Measurements from ENCODE around the gene USP9Y. TPM values are rescaled to one million over a fixed set of nuclear protein-coding genes. Genes with fewer than 3 reads are reported as not detected.

Gene USP9Y
- total and polyA plus RNA-seq, 10 donors = 0.17 to 33.5 (median 24.5) TPM; not detected in 5

DNA sequence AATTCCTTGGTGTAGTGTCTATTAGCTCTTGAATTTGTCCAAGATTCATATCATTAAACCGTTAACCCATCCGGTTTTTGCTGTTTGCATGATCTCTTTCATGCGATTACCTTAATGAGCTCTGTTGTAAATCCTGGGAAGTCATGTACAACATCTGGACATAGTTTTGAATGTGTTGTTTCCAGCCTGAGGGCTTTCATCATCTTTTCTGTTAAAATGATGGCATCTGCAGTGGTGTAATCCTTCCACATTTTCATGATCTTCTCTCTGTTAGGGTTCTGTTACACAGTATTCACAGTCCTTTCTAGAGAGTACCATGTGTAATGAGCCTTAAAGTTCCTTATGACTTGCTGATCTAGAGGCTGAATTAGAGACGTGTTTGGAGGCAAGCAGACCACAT lies 64.9 kb downstream of the USP9Y start:
- Histone ChIP-seq H3K4me3 (no peak overlapping the region), H3K4me1 (no peaks in the 10 kb centered on the region), H3K27ac (no peak overlapping the region), H3K27me3 (replicated peaks in 1 of 7) (no peaks in the 10 kb centered on the region), H3K9me3 (no peaks in the 10 kb centered on the region), H3K36me3 (peaks cover 0 to 24% (median 0%) of the 10 kb centered on the region in 6 donors)
- TF ChIP-seq, protein P1, sequence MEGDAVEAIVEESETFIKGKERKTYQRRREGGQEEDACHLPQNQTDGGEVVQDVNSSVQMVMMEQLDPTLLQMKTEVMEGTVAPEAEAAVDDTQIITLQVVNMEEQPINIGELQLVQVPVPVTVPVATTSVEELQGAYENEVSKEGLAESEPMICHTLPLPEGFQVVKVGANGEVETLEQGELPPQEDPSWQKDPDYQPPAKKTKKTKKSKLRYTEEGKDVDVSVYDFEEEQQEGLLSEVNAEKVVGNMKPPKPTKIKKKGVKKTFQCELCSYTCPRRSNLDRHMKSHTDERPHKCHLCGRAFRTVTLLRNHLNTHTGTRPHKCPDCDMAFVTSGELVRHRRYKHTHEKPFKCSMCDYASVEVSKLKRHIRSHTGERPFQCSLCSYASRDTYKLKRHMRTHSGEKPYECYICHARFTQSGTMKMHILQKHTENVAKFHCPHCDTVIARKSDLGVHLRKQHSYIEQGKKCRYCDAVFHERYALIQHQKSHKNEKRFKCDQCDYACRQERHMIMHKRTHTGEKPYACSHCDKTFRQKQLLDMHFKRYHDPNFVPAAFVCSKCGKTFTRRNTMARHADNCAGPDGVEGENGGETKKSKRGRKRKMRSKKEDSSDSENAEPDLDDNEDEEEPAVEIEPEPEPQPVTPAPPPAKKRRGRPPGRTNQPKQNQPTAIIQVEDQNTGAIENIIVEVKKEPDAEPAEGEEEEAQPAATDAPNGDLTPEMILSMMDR (IDR thresholded peaks at IDR 0.05 in 8 of 11, conservative IDR thresholded peaks at IDR 0.05 in 3 of 11) = no peak
- no peak for TF ChIP-seq POLR2A (IDR thresholded peaks at IDR 0.05)
- no peak for DNase-seq
- WGBS, 5 donors = 66 to 87% (median 67%) methylated on average over 4 of the region's 4 CpGs; no CpG with 5 or more reads in 2 of the 5 donors
- intact Hi-C loops (cut with DNase I; ENCODE audit: low total_unique reads) = no loop called here

DNA sequence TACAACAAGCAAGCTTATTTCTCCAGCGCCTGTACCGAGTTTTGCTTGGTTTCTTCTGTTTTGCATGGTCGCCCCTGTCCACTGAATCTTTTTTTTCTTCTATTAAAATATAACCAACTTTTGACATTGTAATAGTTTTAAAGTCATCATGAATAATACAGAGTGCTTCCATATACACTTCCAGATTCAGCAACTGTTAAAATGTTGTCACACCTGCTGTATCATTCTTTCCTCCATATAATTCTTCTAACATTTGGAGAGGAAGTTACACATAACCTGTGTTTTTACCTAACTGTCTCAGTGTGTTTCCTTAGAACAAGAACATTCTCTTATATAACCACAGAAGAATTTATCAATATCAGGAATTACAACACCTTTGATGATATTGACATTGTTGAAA lies 83.5 kb downstream of the USP9Y start:
- no peaks in the 10 kb centered on the region for H3K4me1 ChIP-seq
- DNase-seq = no peak
- TF ChIP-seq POLR2A (IDR thresholded peaks at IDR 0.05) (no peak), POLR2AphosphoS5 (IDR thresholded peaks at IDR 0.05) (no peak)
- TF ChIP-seq, protein P1 (IDR thresholded peaks at IDR 0.05 in 8 of 11, conservative IDR thresholded peaks at IDR 0.05 in 3 of 11) = no peak
- no peaks in the 10 kb centered on the region for H3K27me3 ChIP-seq (replicated peaks in 1 of 7)
- no peaks in the 10 kb centered on the region for H3K9me3 ChIP-seq
- H3K36me3 ChIP-seq = peaks cover 0 to 81% (median 0%) of the 10 kb centered on the region in 6 donors
- 87 to 95% (median 89%) methylated on average over 3 of the region's 3 CpGs; no CpG with 5 or more reads in 2 of the 5 donors for WGBS, 5 donors
- no peak overlapping the region for H3K4me3 ChIP-seq
- intact Hi-C loops (cut with DNase I; ENCODE audit: low total_unique reads) = no loop called here
- H3K27ac ChIP-seq = no peak overlapping the region

DNA sequence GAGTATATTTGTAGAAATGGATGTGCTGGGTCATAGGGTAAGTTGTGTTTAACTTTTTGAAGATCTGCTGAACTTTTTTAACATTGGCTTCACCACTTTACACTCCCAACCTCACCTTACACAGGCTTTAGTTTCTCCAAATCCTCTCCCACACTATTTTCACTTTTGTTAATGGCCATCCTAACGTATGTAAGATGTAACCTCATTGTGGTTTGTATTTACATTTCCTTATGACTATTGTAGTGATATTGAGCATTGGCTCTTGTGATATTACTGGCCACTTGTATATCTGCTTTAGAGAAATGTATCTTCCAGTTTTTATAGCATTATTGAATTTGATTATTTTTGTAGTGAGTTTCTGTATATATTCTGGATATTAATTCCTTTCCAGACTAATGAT lies 93.0 kb downstream of the USP9Y start:
- Histone ChIP-seq H3K9me3 (no peaks in the 10 kb centered on the region), H3K4me3 (no peak overlapping the region), H3K27ac (no peak overlapping the region), H3K27me3 (replicated peaks in 1 of 7) (no peaks in the 10 kb centered on the region), H3K36me3 (peaks cover 0 to 62% (median 0%) of the 10 kb centered on the region in 6 donors), H3K4me1 (no peaks in the 10 kb centered on the region)
- intact Hi-C loops (cut with DNase I; ENCODE audit: low total_unique reads) = no loop called here
- TF ChIP-seq POLR2A (IDR thresholded peaks at IDR 0.05) (no peak), POLR2AphosphoS5 (IDR thresholded peaks at IDR 0.05) (no peak)
- TF ChIP-seq, protein P1 (IDR thresholded peaks at IDR 0.05 in 8 of 11, conservative IDR thresholded peaks at IDR 0.05 in 3 of 11) = no peak
- 68 to 86% (median 68%) methylated on average over 1 of the region's 1 CpG; no CpG with 5 or more reads in 2 of the 5 donors for WGBS, 5 donors
- no peak for DNase-seq

DNA sequence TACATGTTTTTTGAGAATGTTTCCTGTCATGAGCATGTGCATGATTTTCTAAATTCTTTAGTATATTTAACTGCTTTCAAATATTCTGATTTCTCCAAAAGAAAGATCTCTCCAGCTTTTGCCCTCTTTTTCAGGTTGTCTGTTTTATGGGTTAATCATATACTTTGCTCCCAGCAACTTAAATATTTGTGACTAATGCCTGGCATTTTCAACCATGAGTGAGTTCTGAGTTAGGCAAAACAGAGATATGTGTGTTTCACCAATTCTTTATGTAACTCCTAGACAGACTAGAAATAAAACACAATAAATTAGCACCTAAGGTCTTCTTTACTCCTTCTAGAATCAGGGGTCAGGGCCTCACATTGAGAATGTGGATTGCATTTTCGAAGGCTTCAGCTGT lies 107.0 kb downstream of the USP9Y start:
- H3K27ac ChIP-seq = no peak overlapping the region
- 83 to 100% (median 100%) methylated on average over 1 of the region's 1 CpG; no CpG with 5 or more reads in 2 of the 5 donors for WGBS, 5 donors
- intact Hi-C loops (cut with DNase I; ENCODE audit: low total_unique reads) = no loop called here
- no peaks in the 10 kb centered on the region for H3K27me3 ChIP-seq (replicated peaks in 1 of 7)
- H3K36me3 ChIP-seq = peaks cover 0 to 38% (median 0%) of the 10 kb centered on the region in 6 donors
- DNase-seq = no peak
- no peaks in the 10 kb centered on the region for H3K9me3 ChIP-seq
- no peak overlapping the region for H3K4me3 ChIP-seq
- TF ChIP-seq POLR2A (IDR thresholded peaks at IDR 0.05) (no peak), POLR2AphosphoS5 (IDR thresholded peaks at IDR 0.05) (no peak)
- TF ChIP-seq, protein P1 (IDR thresholded peaks at IDR 0.05 in 8 of 11, conservative IDR thresholded peaks at IDR 0.05 in 3 of 11) = no peak
- no peaks in the 10 kb centered on the region for H3K4me1 ChIP-seq

Data from spleen (tissue), 11 donors.